Measurements from ENCODE around the gene MTERF1.
"Not testable (repeated sequence)": the region's sequence is repeated elsewhere in the genome, so short reads cannot be mapped to it uniquely, and the experiment has no call there.

MTERF1 gene

GRCh38 chr7:91866599-91867148, 13.8 kb downstream of the MTERF1 start:
- H3K4me3 ChIP-seq (ENCODE audit: low read length): no peak overlapping the region
- H3K27me3 ChIP-seq (ENCODE audit: control insufficient read depth, low read length): no peaks in the 10 kb centered on the region
- TF ChIP-seq EZH2phosphoT487 (IDR thresholded peaks at IDR 0.05; ENCODE audit: borderline replicate concordance, low read length) (no peak), CTCF (IDR thresholded peaks at IDR 0.05; ENCODE audit: low read depth, low read length, poor library complexity, severe bottlenecking) (no peak)
- H3K27ac ChIP-seq (ENCODE audit: low read depth, low read length): no peak overlapping the region
- H3K36me3 ChIP-seq (ENCODE audit: control insufficient read depth, low read length): no peaks in the 10 kb centered on the region; the same call in 1 of the 2 replicates
- H4K20me1 ChIP-seq (ENCODE audit: control insufficient read depth, insufficient read depth, low read depth, low read length): no peaks in the 10 kb centered on the region
- H3K79me2 ChIP-seq (ENCODE audit: control insufficient read depth, low read length): peaks cover 4% of the 10 kb centered on the region; the same call in 1 of the 2 replicates
- H3F3A ChIP-seq (ENCODE audit: control insufficient read depth, insufficient read depth): no peaks in the 10 kb centered on the region
- no peaks in the 10 kb centered on the region for H3K4me1 ChIP-seq (ENCODE audit: control insufficient read depth, low read length)
- H3K9me2 ChIP-seq (replicated peaks; ENCODE audit: control insufficient read depth, low read length): no peaks in the 10 kb centered on the region
- H3K9me3 ChIP-seq (ENCODE audit: control insufficient read depth, insufficient read depth, low read length): no peaks in the 10 kb centered on the region
- H3K4me2 ChIP-seq (ENCODE audit: low read length): no peak overlapping the region

- TF ChIP-seq EZH2phosphoT487 (IDR thresholded peaks at IDR 0.05; ENCODE audit: borderline replicate concordance, low read length) (no peak), CTCF (IDR thresholded peaks at IDR 0.05; ENCODE audit: low read depth, low read length, poor library complexity, severe bottlenecking) (no peak)
- H3K4me2 ChIP-seq (ENCODE audit: low read length): no peak overlapping the region
- H3K4me1 ChIP-seq (ENCODE audit: control insufficient read depth, low read length): no peaks in the 10 kb centered on the region
- H3K9me2 ChIP-seq (replicated peaks; ENCODE audit: control insufficient read depth, low read length): no peaks in the 10 kb centered on the region
- H3K27ac ChIP-seq (ENCODE audit: low read depth, low read length): no peak overlapping the region
- no peak overlapping the region for H3K4me3 ChIP-seq (ENCODE audit: low read length)
- no peaks in the 10 kb centered on the region for H4K20me1 ChIP-seq (ENCODE audit: control insufficient read depth, insufficient read depth, low read depth, low read length)
- no peaks in the 10 kb centered on the region for H3K27me3 ChIP-seq (ENCODE audit: control insufficient read depth, low read length)
- H3K36me3 ChIP-seq (ENCODE audit: control insufficient read depth, low read length): no peaks in the 10 kb centered on the region; the same call in 1 of the 2 replicates
- H3F3A ChIP-seq (ENCODE audit: control insufficient read depth, insufficient read depth): no peaks in the 10 kb centered on the region
- H3K79me2 ChIP-seq (ENCODE audit: control insufficient read depth, low read length): no peaks in the 10 kb centered on the region; the same call in 1 of the 2 replicates
- H3K9me3 ChIP-seq (ENCODE audit: control insufficient read depth, insufficient read depth, low read length): no peaks in the 10 kb centered on the region
Observed at GRCh38 chr7:91865511-91865910, 15.0 kb downstream of the MTERF1 start.

GRCh38 chr7:91864604-91865003, 15.9 kb downstream of the MTERF1 start:
- not testable (repeated sequence) for H4K20me1 ChIP-seq (ENCODE audit: control insufficient read depth, insufficient read depth, low read depth, low read length); H3K4me3 ChIP-seq (ENCODE audit: low read length); H3K79me2 ChIP-seq (ENCODE audit: control insufficient read depth, low read length); H3K36me3 ChIP-seq (ENCODE audit: control insufficient read depth, low read length); H3K27me3 ChIP-seq (ENCODE audit: control insufficient read depth, low read length); H3K27ac ChIP-seq (ENCODE audit: low read depth, low read length); H3F3A ChIP-seq (ENCODE audit: control insufficient read depth, insufficient read depth); H3K9me2 ChIP-seq (replicated peaks; ENCODE audit: control insufficient read depth, low read length); H3K4me2 ChIP-seq (ENCODE audit: low read length); H3K4me1 ChIP-seq (ENCODE audit: control insufficient read depth, low read length); H3K9me3 ChIP-seq (ENCODE audit: control insufficient read depth, insufficient read depth, low read length)

GRCh38 chr7:91864070-91864469, 16.4 kb downstream of the MTERF1 start:
- H3K79me2 ChIP-seq (ENCODE audit: control insufficient read depth, low read length): no peaks in the 10 kb centered on the region
- no peaks in the 10 kb centered on the region; the same call in 1 of the 2 replicates for H3K36me3 ChIP-seq (ENCODE audit: control insufficient read depth, low read length)

More at GRCh38 chr7:91864070-91864469, 16.4 kb downstream of the MTERF1 start:
- Histone ChIP-seq H3K9me2 (replicated peaks; ENCODE audit: control insufficient read depth, low read length) (no peaks in the 10 kb centered on the region), H3K27ac (ENCODE audit: low read depth, low read length) (no peak overlapping the region), H3K4me2 (ENCODE audit: low read length) (no peak overlapping the region), H3K9me3 (ENCODE audit: control insufficient read depth, insufficient read depth, low read length) (no peaks in the 10 kb centered on the region), H3F3A (ENCODE audit: control insufficient read depth, insufficient read depth) (no peaks in the 10 kb centered on the region), H3K27me3 (ENCODE audit: control insufficient read depth, low read length) (no peaks in the 10 kb centered on the region), H3K4me3 (ENCODE audit: low read length) (no peak overlapping the region), H3K4me1 (ENCODE audit: control insufficient read depth, low read length) (no peaks in the 10 kb centered on the region), H4K20me1 (ENCODE audit: control insufficient read depth, insufficient read depth, low read depth, low read length) (no peaks in the 10 kb centered on the region)
- no peak for TF ChIP-seq CTCF (IDR thresholded peaks at IDR 0.05; ENCODE audit: low read depth, low read length, poor library complexity, severe bottlenecking)
- TF ChIP-seq EZH2phosphoT487 (IDR thresholded peaks at IDR 0.05; ENCODE audit: borderline replicate concordance, low read length): no peak
